Osteocyte (in vitro differentiated cells): Measurements from ENCODE around the gene TF. TPM values are rescaled to one million over a fixed set of nuclear protein-coding genes. Genes with fewer than 3 reads are reported as not detected.

ENCODE experiments used
- DNase-seq: peaks from one replicate; pipeline ENCODE4 v3.0.0; 2021; ENCODE audit warnings: mixed read lengths; ENCODE audit not compliant: unreplicated experiment; ENCODE audit errors: extremely low spot score
- H3K27ac Mint-ChIP-seq: one replicate; pipeline ENCODE4 v1.8.0; 2021; ENCODE audit warnings: mild to moderate bottlenecking, mixed read lengths; ENCODE audit not compliant: unreplicated experiment
- H3K27me3 Mint-ChIP-seq: one replicate; pipeline ENCODE4 v1.8.0; 2021; ENCODE audit warnings: mixed read lengths; ENCODE audit not compliant: unreplicated experiment
- H3K36me3 Mint-ChIP-seq: one replicate; pipeline ENCODE4 v1.8.0; 2021; ENCODE audit warnings: mixed read lengths; ENCODE audit not compliant: unreplicated experiment
- H3K4me1 Mint-ChIP-seq: one replicate; pipeline ENCODE4 v1.8.0; 2021; ENCODE audit warnings: mixed read lengths; ENCODE audit not compliant: unreplicated experiment
- H3K4me3 Mint-ChIP-seq: one replicate; pipeline ENCODE4 v1.8.0; 2021; ENCODE audit warnings: mild to moderate bottlenecking, moderate library complexity, mixed read lengths; ENCODE audit not compliant: unreplicated experiment
- H3K9me3 Mint-ChIP-seq: one replicate; pipeline ENCODE4 v1.8.0; 2021; ENCODE audit warnings: mixed read lengths; ENCODE audit not compliant: unreplicated experiment
- total RNA-seq: library from RNA; stranded (reverse); gene quantifications from 2 replicates; pipeline ENCODE4 v1.2.1, GENCODE V29; 2021
- TF ChIP-seq, protein P1 (sequence below): fragments of 200-600 bp; sonication (generic); IDR thresholded peaks from 2 replicates; pipeline ENCODE4 v1.5.0; 2021; ENCODE audit warnings: antibody characterized with exemption, mild to moderate bottlenecking, moderate library complexity

The TF gene
- total RNA-seq, 1 donor from 2014 or later = 2.0 TPM

DNA sequence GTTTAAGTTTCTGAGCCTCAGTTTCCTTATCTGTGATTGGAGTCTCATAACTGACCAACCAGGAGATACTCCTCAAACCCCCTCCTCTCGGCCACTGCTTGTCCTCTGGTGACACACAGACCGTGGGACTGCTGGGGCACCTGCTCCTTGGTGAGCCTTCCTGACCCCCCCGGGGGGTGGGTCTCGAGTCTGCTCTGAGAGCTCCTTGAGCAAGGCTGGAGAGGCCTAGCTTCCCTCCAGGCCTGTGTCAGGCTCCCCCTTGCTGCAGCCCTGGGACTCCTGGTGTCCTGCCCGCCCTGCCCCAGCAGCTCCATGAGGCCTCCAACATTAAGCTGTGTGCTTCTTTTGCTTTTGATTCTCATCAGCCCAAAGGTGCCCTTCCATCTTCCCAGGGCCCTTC is 87.1 kb downstream of the TF start:
- H3K27me3 Mint-ChIP-seq = no peaks in the 10 kb centered on the region
- H3K9me3 Mint-ChIP-seq = no peaks in the 10 kb centered on the region
- H3K36me3 Mint-ChIP-seq = no peaks in the 10 kb centered on the region
- H3K4me3 Mint-ChIP-seq = no peak overlapping the region
- TF ChIP-seq, protein P1, sequence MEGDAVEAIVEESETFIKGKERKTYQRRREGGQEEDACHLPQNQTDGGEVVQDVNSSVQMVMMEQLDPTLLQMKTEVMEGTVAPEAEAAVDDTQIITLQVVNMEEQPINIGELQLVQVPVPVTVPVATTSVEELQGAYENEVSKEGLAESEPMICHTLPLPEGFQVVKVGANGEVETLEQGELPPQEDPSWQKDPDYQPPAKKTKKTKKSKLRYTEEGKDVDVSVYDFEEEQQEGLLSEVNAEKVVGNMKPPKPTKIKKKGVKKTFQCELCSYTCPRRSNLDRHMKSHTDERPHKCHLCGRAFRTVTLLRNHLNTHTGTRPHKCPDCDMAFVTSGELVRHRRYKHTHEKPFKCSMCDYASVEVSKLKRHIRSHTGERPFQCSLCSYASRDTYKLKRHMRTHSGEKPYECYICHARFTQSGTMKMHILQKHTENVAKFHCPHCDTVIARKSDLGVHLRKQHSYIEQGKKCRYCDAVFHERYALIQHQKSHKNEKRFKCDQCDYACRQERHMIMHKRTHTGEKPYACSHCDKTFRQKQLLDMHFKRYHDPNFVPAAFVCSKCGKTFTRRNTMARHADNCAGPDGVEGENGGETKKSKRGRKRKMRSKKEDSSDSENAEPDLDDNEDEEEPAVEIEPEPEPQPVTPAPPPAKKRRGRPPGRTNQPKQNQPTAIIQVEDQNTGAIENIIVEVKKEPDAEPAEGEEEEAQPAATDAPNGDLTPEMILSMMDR = no peak
- H3K4me1 Mint-ChIP-seq = no peaks in the 10 kb centered on the region
- DNase-seq = no peak
- no peak overlapping the region for H3K27ac Mint-ChIP-seq

DNA sequence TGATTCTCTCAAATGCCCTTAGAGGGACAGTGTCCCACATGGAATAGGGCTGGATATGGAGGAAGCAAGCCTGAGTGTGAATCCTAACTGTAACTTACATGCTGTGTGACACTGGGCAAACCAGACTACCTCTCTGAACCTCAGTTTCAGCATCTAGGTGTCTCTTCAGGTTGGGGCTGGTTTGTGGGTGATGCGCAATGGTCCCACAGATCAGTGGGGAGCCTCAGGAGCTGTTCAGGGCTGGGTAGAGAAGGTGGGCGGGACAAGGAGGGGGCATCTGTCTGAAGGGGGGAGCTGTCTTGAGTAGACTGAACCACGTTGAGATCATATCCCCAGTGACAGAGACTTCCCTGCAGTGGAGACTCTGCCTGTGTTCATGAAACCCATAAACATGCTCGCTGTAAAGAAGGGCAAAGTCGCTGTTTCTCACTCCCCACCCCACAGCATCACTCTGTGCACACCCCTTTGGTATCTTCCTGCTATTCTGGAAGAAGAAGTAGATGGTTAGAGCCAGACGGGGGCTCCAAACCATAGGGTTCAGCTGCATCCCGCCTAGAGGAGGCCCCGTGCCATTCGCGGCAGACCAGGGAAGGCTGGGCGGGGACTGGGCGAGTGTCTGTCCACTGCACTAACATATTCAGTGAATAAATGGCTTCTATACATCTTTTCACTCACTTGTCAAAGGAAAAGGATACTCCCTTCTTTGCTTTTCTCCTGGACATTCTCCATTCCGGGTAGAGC is 87.9 kb downstream of the TF start:
- Mint-ChIP-seq H3K27ac (no peak overlapping the region), H3K4me1 (no peaks in the 10 kb centered on the region), H3K9me3 (no peaks in the 10 kb centered on the region), H3K4me3 (no peak overlapping the region), H3K36me3 (no peaks in the 10 kb centered on the region), H3K27me3 (no peaks in the 10 kb centered on the region)
- peak; percentile 66 for DNase-seq
- TF ChIP-seq, protein P1 = no peak

DNA sequence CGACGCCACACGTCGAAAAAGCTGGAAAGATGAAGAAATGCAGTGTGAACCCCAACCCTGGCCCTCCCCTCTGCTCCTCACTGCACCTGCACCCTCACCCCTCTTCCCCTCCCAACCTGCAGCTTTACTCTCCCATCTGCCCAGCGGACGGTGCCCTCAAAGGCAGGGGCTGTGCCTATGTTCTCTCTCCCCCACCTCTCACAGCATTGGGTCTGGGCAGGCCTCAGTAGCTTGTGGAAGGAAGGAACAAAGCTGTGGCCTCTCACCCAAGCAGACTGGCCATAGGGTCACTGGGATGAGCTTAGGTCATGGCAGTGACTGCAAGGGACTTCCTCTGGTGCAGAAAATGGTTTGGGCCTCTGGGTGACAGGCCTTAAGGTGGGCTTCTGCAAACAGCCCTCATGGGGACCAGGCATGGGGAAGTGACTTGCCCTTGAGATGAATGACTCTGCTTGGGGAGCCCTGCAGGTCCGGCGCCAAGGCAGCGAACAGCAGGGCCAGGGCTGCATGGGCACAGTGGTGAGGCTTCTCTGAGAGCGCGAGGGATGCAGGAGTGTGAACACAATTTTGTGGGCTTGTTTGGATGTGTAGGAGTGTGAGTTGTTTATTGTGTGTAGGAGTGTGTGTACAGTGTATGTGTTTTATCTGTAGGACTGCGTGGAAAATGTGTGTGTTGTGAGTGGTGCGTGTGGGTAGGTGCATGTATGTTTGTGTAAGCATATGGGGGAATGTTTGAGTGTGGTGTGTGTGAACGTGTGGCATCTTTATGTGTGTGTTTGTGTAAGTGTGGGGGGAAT is 88.6 kb downstream of the TF start:
- H3K4me3 Mint-ChIP-seq = no peak overlapping the region
- H3K4me1 Mint-ChIP-seq = no peaks in the 10 kb centered on the region
- peak; percentile 74 for DNase-seq
- no peaks in the 10 kb centered on the region for H3K27me3 Mint-ChIP-seq
- H3K9me3 Mint-ChIP-seq = no peaks in the 10 kb centered on the region
- no peak overlapping the region for H3K27ac Mint-ChIP-seq
- TF ChIP-seq, protein P1 = no peak
- H3K36me3 Mint-ChIP-seq = no peaks in the 10 kb centered on the region

DNA sequence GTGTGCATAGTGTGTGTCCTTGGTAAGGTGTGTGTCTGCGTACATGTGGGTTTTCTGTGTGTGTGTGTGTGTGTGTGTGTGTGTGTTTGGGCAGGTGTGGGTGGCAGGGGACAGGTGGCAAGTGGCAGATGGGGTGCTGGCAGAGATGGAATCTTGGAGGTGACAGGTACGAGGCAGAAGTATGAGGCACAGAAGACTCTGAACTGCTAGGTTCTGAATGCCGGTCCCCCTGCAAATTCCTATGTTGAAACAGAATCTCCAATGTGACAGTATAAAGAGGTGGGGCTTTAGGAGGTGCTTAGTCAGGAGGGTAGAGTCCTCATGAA is 89.2 kb downstream of the TF start:
- H3K27me3 Mint-ChIP-seq = no peaks in the 10 kb centered on the region
- H3K4me3 Mint-ChIP-seq = no peak overlapping the region
- TF ChIP-seq, protein P1 = no peak
- no peaks in the 10 kb centered on the region for H3K9me3 Mint-ChIP-seq
- H3K4me1 Mint-ChIP-seq = no peaks in the 10 kb centered on the region
- H3K36me3 Mint-ChIP-seq = no peaks in the 10 kb centered on the region
- peak; percentile 57 for DNase-seq
- no peak overlapping the region for H3K27ac Mint-ChIP-seq

DNA sequence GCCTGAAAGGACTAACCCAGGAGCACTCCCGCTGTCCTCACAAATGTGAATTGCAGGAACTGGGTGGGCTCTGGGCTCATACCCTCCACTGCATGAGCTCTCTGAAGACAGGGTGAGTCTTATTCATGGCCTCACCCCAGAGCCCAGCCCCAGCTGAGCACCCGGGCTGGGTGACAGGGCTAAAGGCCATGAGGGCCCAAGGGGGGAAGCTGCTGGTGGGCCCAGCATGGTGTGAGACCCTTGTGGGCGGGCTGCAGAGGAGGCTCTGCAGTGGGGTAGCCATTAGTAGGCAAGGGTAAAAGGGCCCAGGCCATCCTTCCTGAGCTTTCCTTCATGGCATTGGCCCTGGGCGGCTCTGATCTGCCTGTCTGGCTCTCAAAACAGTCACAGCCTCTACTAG is 89.8 kb downstream of the TF start:
- TF ChIP-seq, protein P1 = no peak
- no peak overlapping the region for H3K27ac Mint-ChIP-seq
- H3K4me1 Mint-ChIP-seq = no peaks in the 10 kb centered on the region
- no peaks in the 10 kb centered on the region for H3K27me3 Mint-ChIP-seq
- H3K4me3 Mint-ChIP-seq = no peak overlapping the region
- DNase-seq = peak; percentile 67
- no peaks in the 10 kb centered on the region for H3K36me3 Mint-ChIP-seq
- no peaks in the 10 kb centered on the region for H3K9me3 Mint-ChIP-seq
